NT2/D1 (cell line): Measurements from ENCODE around the gene MASP1.

Experiments
- SUZ12 ChIP-seq: IDR thresholded peaks from 2 replicates; pipeline ENCODE4 v1.6.1; 2011; ENCODE audit not compliant: insufficient read length, insufficient read depth; ENCODE audit errors: extremely low read depth
- YY1 ChIP-seq: IDR thresholded peaks from 2 replicates; pipeline ENCODE4 v1.6.1; 2011; ENCODE audit not compliant: insufficient read length, insufficient read depth
- ZNF274 ChIP-seq: IDR thresholded peaks from 2 replicates; pipeline ENCODE4 v1.6.1; 2011; ENCODE audit warnings: mild to moderate bottlenecking, low read depth, low read length

DNA sequence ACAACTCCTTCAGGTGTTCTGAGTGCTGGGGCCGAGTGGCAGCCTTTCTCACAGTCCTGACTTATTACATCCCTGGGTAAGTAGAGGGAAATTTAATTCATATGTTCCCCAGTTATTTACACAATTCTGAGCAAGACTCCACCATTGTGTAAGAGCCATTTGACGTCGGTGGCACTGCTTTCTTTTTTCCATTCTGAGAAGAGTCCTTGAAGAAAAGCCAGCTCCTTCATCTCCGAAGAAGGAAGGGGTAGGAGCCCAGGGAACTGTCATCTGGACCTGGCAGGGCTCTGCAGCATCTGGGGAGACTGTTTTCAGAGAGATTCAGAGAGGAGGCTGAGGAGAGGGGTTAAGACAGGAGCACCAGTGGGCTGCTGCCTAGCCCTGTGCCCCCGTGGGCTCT is 22.6 kb upstream of the MASP1 start:
- TF ChIP-seq SUZ12 (no peak), YY1 (no peak), ZNF274 (no peak)
